NCI-H526 (cell line): ENCODE results near the gene MED27.

Experiments
- DNase-seq, 2 experiments: peaks; one replicate each; lab custom pipeline; 2025; lab: John Stamatoyannopoulos, UW

The MED27 gene

DNA sequence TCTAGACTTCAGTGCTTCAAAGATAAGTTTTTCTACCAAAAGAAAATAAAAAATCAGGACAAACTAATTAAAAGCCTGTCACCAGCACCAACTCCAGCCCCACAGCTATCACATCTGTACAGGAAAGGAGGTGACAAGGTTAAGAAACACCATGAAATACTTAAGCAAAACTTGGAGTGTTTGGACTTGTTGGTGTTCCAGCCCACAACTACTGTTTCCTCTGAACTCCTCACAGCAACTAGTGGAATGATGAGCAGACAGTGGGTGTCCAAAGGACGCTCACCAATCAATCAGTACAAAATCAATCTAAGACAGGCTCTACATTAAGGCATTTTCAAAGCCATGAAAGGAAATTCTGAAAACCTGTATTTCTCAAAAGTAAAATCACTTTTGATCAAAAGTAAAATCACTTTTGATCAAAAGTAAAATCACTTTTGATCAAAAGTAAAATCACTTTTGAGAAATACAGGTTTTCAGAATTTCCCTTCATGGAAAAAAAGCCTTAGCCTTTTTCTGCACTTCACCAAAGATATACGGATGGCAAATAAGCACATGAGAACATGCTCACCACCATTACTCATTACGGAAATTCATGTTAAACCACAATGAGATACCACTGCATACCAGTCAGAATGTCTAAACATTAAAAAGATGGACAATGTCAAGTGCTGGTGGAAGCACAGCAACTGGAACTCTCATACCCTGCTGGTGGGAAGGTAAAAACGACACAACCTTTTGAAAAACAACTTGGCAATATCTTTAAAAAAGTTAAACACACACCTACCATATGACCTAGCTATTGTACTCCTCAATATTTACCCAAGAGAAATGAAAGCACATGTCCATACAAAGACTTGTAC lies 79.7 kb downstream of the MED27 start:
- DNase-seq, result no peak

DNA sequence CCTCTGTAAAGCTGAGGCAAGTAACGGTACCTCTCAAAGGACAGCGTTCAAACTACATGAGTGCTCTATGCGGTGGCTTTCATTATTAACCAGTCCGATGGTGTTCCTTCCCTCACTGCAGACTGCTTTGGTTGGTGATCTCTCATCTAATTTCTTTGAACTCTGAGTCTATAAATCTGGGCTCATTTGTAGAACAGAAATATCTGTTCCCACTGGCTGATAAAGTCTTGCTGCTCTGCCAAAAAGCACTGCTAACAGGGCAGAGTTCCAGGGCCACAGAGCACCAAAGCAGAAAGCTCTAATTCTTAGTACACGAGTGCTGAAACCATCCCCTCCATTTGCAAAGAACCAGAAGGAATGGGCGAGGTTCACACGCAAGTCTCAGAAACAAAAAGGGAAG lies 81.9 kb downstream of the MED27 start:
- DNase-seq, result no peak

GRCh38 chr9:131997076-131997475 lies 82.6 kb downstream of the MED27 start:
- DNase-seq, result no peak

DNA sequence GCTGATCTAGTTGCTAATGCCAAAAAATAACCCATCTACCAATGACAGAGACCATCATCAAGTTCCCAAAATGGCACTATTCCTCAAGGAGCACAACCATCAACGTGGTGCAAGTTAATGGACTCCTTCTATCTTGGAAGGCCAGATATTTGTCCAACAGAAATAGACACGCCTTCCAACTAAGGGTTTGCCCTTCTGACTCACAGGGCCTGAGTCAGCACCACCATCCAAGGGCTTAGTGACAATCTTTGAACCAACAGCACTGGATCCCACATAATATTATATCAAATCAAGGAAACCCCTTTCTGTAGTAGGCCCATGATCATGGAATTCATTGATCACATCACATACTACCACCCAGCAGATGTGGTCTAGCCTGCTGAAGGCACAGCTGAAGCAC lies 84.3 kb downstream of the MED27 start:
- no peak for DNase-seq

DNA sequence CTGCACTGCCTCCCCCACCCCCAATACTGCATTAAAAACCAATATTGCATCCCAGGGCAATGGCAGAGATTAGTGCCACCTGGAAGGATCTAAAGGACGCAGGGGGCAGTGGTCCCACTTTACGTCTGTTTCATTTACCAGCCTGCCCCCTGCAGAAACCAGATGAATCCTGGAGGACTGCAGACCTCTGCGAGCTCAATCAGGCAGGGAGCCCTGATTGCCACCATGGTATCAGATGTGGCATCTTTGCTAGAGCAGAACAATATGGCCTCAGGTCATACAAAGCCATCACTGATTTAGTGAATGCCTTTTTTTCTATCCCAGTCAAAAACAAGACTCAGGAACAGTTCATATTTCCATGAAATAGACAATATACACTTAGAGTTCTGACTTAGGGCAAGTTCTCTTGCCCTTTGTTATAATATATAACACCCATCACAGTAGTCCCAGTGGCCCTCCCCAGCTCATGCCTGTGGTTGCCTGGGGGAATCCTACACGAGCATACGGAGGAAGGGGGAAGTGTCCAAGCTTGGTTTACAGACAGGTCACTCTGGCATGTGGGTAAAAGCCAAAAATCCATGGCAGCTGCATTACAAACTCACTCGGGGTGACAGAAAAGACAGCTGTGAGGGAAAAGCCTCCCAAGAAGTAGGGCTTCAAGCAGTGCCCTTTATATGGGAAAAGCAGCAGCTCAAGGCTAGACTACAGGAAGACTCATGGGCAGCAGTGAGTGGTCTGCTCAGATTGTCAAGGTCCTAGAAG lies 85.1 kb downstream of the MED27 start:
- no peak for DNase-seq

GRCh38 chr9:131992906-131993657 lies 86.6 kb downstream of the MED27 start:
- DNase-seq, result no peak

DNA sequence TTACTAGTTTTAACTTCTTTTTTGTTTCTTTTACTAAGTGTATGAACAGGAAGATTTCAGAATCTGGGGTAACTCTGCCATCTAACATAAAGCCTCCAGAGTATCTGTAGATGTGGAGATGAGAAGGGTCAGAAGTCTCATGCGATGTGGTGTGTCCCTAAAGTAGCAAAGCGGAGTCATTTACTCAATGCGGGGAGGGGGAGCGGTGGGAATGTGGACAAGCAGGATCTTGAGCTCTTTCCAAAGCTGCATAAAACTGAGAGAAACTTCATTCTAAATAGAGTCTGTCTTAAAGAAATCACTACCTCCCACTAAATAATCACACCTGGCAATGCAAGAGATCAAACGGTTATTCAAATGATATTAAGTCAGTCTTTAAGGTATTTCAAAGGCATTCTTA lies 92.4 kb downstream of the MED27 start:
- DNase-seq, result no peak

- peak in 1 of 2 experiments; percentile 49 for DNase-seq
Measured at GRCh38 chr9:131986576-131986975, 93.1 kb downstream of the MED27 start.

DNA sequence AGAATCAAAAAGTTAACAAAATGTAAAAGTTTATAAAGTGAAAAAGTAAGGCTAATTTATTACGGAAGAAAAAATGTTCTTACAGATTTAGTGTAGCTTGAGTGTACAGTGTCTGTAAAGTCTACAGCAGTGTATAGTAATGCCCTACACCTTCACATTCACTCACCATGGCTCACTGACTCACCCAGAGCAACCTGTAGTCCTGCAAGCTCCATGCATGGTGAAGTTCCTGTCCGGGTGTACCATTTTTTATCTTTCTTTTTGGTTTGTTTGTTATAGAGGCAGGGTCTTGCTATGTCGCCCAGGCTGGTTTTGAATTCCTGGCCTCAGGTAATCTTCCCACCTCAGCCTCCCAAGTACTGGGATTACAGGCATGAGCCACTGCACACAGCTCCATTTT lies 93.6 kb downstream of the MED27 start:
- DNase-seq, result no peak

GRCh38 chr9:131984564-131984963 lies 95.1 kb downstream of the MED27 start:
- no peak for DNase-seq

DNA sequence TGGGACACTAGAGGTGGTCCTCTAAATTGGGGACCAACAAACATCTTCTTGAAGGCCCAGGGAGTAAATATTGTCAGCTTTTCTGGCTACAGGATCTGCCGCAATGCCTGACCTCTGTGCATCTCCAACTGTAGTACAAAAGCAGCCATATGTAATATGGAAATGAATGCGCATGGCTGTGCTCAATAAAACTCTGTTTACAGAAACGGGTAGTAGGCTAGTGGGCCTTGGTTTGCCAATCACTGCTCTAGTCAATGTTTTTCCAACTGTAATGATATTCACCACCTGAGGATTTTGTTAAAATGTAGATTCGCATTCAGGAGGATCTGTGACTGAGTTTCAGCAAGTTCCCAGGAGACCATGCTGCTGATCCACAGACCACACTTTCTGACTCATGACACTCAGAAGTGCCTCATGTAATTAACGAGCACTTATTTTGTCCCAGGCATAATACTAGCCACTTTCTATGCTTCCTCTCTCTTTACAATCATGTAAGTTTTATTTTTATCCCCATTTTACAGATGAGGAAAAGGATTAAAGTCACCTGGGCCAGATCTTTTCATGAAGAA lies 96.9 kb downstream of the MED27 start:
- no peak for DNase-seq

DNA sequence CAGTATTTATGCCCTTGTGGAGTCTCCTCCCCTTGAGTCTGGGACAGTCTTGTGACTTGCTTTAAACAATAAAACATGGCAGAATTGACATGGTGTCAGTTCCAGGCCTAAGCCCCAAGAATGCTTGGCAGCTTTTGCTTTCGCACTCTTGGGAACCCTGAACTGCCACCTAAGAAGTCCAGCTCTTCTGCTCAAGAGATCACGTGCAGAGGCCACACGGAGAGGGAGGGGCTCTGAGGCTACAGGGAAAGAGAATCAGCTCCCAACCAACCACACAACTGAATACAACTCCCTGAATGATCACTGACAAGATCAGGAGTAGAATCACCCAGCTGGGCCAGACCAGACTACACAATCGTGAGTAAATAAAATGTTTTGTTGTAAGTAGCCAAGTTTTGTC lies 97.6 kb downstream of the MED27 start:
- DNase-seq, result no peak

- no peak for DNase-seq
Measured at GRCh38 chr9:131981116-131981776, 98.4 kb downstream of the MED27 start.

DNA sequence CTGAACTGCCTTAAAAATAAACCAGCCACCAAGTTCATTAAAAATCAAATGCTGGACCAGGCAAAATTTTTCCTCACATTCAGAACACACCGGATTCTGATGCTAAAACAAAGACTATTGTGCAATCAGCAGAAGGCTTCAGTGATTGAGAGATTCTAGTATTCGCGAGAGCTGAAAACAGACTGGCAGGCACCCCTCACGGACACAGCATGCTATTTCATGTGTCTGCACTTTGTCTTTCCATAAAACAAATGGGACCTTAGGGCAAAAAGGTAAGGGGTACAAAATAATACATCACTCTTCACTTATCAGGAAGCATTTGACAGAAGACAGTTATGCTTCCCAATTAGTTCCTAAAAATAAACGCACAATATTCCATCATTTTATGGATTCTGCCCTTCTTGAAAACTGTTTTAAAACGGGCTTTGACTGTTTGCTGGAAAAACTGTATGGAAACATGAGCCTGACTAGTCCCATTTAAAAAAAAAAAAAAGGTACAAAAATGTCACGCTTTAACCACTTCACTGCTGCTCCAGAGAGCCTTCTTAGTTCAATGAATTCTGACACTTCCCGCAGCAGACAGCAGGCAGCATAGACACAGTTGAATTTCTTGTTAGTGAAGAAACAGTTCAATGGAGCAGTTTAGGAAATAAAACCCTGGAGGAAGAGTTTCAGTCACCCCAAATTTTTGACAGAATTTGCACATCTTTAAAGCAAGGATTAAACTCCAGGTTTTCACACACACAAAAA lies 99.2 kb downstream of the MED27 start:
- no peak for DNase-seq

- no peak for DNase-seq
Measured at GRCh38 chr9:131977109-131977838, 102.4 kb downstream of the MED27 start.

DNA sequence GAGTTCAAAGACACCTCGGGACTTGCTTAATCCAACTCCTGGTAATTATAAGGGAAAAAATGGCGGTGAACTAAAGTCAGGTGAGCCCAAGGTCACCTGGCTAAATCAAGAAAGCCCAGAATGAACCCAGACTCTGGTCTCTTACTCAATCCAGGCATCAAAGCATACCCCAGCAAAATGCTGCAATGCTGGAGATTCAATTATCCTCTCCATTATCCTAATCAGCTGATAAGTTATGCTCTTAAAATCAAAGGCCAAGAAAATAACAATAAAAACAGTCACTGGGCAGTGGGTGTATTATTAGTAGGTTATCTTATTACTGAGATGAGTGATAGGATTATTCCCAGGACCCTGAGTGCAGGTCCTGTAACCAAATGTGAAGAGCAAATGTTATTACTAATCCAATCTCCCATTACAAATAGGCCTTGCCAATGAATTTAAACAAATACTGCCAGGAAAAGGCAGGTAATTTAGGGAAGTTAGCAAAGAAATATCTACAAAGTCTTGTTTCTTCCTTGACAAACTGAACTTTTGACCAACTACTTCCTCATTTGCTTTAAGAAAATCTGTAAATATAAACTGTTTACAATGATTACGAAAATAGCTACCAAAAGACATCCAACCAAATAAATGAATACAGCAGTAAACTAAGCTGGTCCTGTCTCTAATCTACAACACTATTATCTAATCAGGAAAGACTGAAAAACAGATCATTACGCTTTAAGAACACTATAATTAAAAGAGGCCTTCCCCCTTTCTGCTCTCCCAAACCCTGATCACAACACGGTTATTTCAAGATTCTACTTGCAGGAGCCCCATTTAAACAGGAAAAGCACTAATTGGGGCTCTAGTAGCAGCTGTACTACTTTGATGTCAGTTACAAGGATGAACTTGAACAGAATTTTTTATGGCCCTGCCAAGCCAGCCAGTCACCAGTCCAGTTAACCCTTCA lies 103.2 kb downstream of the MED27 start:
- DNase-seq, result no peak

DNA sequence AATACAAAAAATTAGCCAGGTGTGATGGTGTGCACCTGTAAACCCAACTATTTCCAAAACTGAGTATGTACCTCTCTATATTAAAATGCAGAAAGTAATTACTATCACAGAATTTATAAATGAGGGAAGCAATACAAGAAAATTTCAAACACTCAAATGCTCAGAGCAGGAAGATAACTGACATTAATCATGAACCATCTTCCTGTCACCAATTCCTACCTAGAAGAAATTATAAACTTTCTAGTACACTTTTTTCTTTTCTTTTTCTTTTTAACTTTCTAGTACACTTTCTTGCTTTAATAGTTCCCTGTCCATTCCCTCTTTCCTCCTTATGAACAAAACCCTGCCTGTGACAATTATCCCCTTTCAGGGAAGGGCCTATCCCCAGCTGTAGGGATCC lies 106.8 kb downstream of the MED27 start:
- DNase-seq, result no peak

- no peak for DNase-seq
Measured at GRCh38 chr9:131971482-131972074, 108.1 kb downstream of the MED27 start.
